Fibroblast of skin of back (primary cell): Measurements from ENCODE around the gene CYP1A1.

Experiments
- DNase-seq: peaks from one replicate; pipeline ENCODE4 v3.0.0-alpha.2; 2013

The CYP1A1 gene

DNA sequence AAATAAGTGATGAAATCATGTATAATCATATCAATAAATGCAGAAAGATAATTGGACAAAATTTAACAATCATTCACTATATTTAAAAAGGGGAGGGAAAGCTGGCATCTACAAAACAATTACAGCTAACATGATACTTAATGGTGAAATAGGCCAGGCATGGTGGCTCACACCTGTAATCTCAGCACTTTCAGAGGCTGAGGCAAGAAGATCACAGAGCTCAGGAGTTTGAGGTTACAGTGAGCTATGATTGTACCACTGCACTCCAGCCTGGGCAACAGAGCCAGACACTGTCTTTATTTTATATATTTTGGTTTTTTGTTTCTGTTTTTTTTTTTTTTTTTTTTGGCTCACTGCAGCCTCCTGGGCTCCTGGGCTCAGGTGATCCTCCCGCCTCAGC, 41.6 kb downstream of the CYP1A1 start:
- DNase-seq, result no peak

DNA sequence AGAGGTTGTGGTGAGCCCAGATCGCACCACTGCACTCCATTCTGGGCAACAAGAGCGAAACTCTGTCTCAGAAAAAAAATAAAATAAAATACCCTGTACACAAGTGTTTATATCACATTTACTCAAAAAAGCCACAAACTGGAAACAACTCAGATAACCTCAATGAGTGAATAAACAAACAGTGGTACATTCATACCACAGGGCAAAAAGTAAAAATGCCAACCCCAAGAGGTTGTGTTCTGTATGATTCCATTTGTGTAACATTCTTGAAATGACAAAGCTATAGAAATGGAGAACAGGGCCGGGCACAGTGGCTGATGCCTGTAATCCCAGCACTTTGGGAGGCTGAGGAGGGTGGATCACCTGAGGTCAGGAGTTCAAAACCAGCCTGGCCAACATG, 42.4 kb downstream of the CYP1A1 start:
- no peak for DNase-seq

DNA sequence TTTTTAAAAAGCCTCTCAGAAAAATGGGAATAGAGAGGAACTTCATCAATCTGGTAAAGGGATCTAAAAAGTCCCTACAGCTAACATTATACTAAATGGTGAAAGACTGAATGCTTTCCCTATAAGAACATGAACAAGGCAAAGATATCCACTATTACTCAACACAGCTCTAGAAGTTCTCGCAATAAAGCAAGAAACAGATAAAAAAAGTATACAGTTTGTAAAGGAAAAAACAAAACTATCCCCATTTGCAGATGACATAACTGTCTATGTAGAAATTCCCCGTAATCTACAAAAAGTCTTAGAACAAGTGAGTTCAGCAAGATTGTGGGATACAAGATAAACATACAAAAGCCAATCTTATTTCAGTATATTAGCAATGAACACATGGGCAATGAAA, 44.9 kb downstream of the CYP1A1 start:
- no peak for DNase-seq

DNA sequence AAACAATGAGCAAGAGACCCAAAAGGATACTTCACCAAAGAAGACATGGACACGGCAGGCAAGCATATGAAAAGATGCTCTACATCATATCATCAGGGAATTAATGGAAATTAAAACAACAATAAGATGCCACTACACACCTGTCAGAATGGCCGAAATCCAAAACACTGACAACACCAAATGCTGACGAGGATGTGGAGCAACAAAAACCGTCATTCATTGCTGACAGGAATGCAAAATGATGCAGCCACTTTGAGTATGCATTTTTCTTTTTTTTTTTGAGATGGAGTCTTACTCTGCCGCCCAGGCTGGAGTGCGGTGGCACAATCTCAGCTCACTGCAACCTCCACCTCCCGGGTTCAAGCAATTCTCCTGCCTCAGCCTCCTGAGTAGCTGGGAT, 48.5 kb downstream of the CYP1A1 start:
- no peak for DNase-seq

DNA sequence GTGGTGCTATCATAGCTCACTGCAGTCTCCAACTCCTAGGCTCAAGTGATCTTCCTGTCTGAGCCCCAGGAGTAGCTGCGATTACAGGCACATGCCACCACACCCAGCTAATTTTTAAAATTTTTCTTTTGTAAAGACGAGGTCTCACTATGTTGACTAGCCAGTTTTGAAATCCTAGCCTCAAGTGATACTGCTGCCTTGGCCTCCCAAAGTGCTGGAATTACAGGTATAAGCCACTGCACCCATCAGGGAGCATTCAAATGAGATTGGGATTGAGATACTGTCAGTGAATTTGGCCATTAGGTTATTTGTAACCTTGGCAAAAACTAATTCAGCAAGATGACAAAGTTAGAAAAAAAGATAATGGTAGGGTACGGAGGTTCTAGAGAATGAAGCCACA, 51.2 kb downstream of the CYP1A1 start:
- DNase-seq, result no peak

DNA sequence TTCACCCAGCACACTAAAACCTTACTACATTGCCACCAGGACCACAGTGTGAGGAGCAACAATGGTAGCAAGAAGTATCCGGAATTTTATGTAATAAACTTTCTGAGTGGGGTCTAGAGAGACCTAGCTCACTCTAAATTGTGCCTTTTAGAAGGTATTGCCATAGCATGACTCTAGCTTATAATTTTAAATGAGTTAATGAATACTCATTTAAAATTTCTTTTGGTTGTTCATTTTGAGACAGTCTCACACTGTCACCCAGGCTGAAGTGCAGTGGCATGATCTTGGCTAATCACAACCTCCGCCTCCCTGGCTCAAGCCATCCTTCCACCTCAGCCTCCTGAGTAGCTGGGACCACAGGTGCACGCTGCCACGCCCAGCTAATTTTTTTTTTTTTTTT, 55.7 kb downstream of the CYP1A1 start:
- DNase-seq, result no peak
